ENCODE results near the gene TMEM131. TPM values are rescaled to one million over a fixed set of nuclear protein-coding genes. Genes with fewer than 3 reads are reported as not detected.

Gene TMEM131
- total and polyA plus RNA-seq, 2 of the 8 experiments (the other 6 are each of a cell fraction or from before 2014, with no cell fraction given): 9.7 to 22.9 TPM

DNA sequence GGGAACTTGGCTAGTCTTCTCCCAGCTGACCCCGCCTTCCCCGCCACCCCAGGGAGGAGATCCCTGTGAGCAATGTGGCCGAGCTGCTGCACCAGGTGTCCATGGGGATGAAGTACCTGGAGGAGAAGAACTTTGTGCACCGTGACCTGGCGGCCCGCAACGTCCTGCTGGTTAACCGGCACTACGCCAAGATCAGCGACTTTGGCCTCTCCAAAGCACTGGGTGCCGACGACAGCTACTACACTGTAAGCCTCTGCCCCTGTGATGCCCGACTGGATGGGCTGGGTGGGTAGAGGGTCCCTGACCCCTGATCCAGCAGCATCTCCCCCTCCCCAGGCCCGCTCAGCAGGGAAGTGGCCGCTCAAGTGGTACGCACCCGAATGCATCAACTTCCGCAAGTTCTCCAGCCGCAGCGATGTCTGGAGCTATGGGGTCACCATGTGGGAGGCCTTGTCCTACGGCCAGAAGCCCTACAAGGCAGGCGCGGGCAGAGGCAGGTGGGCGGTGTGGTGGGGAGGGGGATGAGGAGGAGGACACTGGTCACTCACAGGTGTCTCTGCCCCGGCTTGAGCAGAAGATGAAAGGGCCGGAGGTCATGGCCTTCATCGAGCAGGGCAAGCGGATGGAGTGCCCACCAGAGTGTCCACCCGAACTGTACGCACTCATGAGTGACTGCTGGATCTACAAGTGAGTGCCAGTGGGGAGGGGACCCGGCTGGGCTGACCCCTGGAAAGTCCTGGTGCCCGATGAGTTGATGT, 258.1 kb downstream of the TMEM131 start (continued):
- no peak for TF ChIP-seq NANOG (IDR thresholded peaks at IDR 0.05; ENCODE audit: insufficient read depth, low read depth, low read length, poor library complexity, severe bottlenecking)

Measured in H1 (cell line).